OCI-LY1 (cell line): ENCODE data around the gene IGF2BP1.

ENCODE experiments used
- CTCF ChIP-seq: fragments of 200-600 bp; sonication (generic), shearing (Covaris generic); IDR thresholded peaks from 2 replicates; pipeline ENCODE4 v1.5.1; 2017; ENCODE audit warnings: mild to moderate bottlenecking, antibody characterized with exemption, low read length, moderate library complexity, mixed read lengths
- EZH2 ChIP-seq: fragments of 200-600 bp; sonication (generic), shearing (Covaris generic); IDR thresholded peaks from 2 replicates; pipeline ENCODE4 v1.8.0; 2017; ENCODE audit warnings: borderline replicate concordance, mixed run types, mild to moderate bottlenecking, antibody characterized with exemption, low read length, moderate library complexity, mixed read lengths

- TF ChIP-seq CTCF = no peak
- no peak for TF ChIP-seq EZH2
These were observed 24.5 kb upstream of the IGF2BP1 start for GRCh38 chr17:48972749-48973097.
